ENCODE measurements around the gene USP40. TPM values are rescaled to one million over a fixed set of nuclear protein-coding genes. Genes with fewer than 3 reads are reported as not detected.

The USP40 gene
- total and polyA plus RNA-seq, 3 donors from 2014 or later = 42.0 to 87.3 (median 70.2) TPM

DNA sequence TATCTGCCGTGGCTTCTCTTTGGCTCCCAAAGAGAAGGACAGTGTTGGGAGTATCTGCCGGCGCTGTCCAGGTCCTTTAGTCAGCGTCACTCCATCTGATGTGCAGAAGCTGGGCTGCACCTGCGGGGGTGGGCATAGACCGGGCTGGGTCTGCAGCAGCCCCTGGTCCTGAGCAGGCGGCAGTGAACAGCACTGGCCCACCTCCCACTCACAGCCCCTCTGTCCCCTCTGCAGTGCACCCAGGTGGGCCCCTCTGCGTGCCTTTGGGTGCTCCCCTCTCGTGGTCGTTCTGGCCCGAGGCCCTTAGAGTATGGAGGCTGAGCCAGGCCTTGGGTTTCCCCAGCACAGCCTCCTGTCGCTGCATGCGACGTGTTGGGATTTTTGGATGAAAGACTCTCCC, 95.7 kb downstream of the USP40 start:
- Histone ChIP-seq H3K36me3 (ENCODE audit: low read depth, missing control alignments) (no peaks in the 10 kb centered on the region), H3K4me3 (no peak overlapping the region), H3K27ac (no peak overlapping the region), H3K4me1 (no peaks in the 10 kb centered on the region), H3K27me3 (no peaks in the 10 kb centered on the region), H3K9me3 (no peaks in the 10 kb centered on the region)
- TF ChIP-seq POLR2A (IDR thresholded peaks at IDR 0.05) = no peak
- TF ChIP-seq, protein P1, sequence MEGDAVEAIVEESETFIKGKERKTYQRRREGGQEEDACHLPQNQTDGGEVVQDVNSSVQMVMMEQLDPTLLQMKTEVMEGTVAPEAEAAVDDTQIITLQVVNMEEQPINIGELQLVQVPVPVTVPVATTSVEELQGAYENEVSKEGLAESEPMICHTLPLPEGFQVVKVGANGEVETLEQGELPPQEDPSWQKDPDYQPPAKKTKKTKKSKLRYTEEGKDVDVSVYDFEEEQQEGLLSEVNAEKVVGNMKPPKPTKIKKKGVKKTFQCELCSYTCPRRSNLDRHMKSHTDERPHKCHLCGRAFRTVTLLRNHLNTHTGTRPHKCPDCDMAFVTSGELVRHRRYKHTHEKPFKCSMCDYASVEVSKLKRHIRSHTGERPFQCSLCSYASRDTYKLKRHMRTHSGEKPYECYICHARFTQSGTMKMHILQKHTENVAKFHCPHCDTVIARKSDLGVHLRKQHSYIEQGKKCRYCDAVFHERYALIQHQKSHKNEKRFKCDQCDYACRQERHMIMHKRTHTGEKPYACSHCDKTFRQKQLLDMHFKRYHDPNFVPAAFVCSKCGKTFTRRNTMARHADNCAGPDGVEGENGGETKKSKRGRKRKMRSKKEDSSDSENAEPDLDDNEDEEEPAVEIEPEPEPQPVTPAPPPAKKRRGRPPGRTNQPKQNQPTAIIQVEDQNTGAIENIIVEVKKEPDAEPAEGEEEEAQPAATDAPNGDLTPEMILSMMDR (IDR thresholded peaks at IDR 0.05) = no peak
- WGBS, 2 donors = 94% methylated on average over 14 of the region's 14 CpGs; no CpG with 5 or more reads in 1 of the 2 donors
- DNase-seq = no peak
- intact Hi-C loops (cut with DNase I; ENCODE audit: low total_unique reads) = no loop called here

DNA sequence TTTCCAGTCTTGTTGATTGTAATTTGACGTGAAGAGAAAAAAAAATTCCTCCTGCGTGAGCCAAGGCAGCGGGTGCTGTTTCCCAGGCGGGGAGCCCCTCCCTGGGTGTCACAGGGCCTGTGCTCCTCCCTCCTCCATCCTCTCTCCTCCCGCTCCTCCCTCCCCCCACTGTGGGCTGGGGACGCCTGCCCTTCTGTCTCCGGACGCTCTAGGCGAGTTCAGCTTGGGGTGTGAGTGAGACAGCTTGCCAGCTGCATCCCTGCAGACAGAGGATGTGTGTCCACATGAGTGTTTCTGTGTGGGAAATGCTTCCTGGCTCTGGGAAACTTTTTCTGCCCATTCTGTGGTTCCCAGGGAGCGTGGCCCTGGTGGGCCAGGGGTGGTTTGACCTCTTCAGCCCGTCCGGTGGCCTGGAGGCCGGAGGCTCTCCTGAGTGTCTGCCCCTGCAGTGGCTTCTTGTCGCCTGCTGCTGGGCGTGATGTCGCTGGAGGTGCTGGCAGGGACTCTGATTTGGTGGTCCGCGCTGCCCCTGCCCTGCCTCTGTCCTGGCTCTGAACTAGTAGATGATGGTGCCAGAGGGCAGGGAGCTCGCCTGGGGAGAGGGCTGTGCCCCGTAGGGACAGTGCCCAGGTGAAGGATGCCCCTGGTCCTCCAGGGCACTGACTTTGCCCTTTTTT, 96.4 kb downstream of the USP40 start:
- 69 to 70% methylated on average over 17 to 20 of the region's 20 CpGs for WGBS, 2 donors
- H3K27me3 ChIP-seq = no peaks in the 10 kb centered on the region
- no peaks in the 10 kb centered on the region for H3K9me3 ChIP-seq
- peak overlapping the region; percentile 62 to 63 for H3K27ac ChIP-seq
- intact Hi-C loops (cut with DNase I; ENCODE audit: low total_unique reads) = no loop called here
- H3K4me1 ChIP-seq = no peaks in the 10 kb centered on the region
- H3K36me3 ChIP-seq (ENCODE audit: low read depth, missing control alignments) = no peaks in the 10 kb centered on the region
- peak; percentile 53 for DNase-seq
- TF ChIP-seq, protein P1 (IDR thresholded peaks at IDR 0.05) = no peak
- TF ChIP-seq POLR2A (IDR thresholded peaks at IDR 0.05) = no peak
- H3K4me3 ChIP-seq = no peak overlapping the region

DNA sequence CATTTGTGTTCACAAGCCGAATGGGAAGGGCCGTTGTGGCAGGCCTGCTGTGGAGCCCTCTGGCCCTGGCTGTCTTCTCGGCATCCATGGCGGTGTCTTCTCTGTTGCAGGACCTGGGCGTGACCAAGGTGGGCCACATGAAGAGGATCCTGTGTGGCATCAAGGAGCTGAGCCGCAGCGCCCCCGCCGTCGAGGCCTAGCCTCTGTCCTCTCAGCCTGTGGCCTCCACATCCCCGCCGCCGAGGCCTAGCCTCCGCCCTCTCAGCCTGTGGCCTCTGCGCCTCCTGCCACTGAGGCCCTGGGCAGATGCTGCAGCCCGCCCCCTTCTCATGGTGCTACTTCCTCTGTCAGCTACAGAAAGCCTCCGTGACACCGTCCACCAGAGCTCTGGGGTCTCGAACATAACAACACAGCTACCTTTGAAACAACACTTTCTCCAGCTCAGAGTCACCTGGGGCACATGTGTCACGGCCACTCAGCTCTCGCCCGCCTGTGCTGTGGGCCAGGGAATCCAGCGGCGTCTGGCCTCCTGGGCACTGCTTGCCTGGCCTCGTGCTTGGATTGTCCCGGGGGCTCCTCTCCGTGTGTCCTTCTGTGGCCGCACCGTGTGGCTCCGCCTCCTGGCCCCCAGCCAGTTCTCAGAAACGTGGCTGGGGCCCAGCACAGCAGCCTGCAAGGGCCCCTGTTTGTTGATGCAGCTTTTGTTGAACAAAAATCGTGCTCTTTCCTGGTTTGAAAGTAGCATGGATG, 97.1 kb downstream of the USP40 start:
- Histone ChIP-seq H3K4me1 (no peaks in the 10 kb centered on the region), H3K4me3 (no peak overlapping the region), H3K27ac (peak overlapping the region; percentile 62 to 63), H3K9me3 (no peaks in the 10 kb centered on the region), H3K27me3 (no peaks in the 10 kb centered on the region), H3K36me3 (ENCODE audit: low read depth, missing control alignments) (no peaks in the 10 kb centered on the region)
- intact Hi-C loops (cut with DNase I; ENCODE audit: low total_unique reads) = no loop called here
- DNase-seq = no peak
- TF ChIP-seq POLR2A (IDR thresholded peaks at IDR 0.05) = no peak
- TF ChIP-seq, protein P1 (IDR thresholded peaks at IDR 0.05) = no peak
- 55 to 76% methylated on average over 13 to 32 of the region's 32 CpGs for WGBS, 2 donors

DNA sequence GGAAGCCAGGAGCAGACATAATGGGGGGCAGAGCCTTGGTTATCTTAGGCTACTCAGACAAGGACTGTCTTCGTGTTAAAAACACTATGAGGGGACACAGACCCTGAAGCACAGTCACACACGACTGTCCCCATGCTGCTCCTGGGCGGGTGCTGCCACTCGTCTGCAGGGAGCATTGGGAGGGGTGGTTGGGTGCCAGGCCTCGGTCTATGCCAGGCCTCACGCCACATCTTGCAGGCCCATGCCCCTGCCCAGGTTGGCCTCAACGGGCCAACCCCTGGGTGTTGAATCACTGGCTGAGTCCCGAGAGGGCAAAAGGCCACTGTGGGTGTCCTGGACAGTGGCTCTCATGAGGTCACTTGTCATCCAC, 97.9 kb downstream of the USP40 start:
- WGBS, 2 donors = 80 to 96% methylated on average over 1 to 8 of the region's 8 CpGs
- DNase-seq = no peak
- TF ChIP-seq, protein P1 (IDR thresholded peaks at IDR 0.05) = no peak
- TF ChIP-seq POLR2A (IDR thresholded peaks at IDR 0.05) = no peak
- H3K36me3 ChIP-seq (ENCODE audit: low read depth, missing control alignments) = no peaks in the 10 kb centered on the region
- H3K27me3 ChIP-seq = no peaks in the 10 kb centered on the region
- H3K9me3 ChIP-seq = no peaks in the 10 kb centered on the region
- intact Hi-C loops (cut with DNase I; ENCODE audit: low total_unique reads) = no loop called here
- no peak overlapping the region for H3K4me3 ChIP-seq
- H3K27ac ChIP-seq = no peak overlapping the region
- H3K4me1 ChIP-seq = no peaks in the 10 kb centered on the region

Measured in testis (tissue), 3 donors.